GM21786 (cell line): ENCODE results near the gene RPUSD2.

Experiments used
- ATAC-seq: cut with Tn5 transposase; IDR thresholded peaks from one replicate; pipeline ENCODE4 v1.9.1; 2021; ENCODE audit not compliant: unreplicated experiment

The RPUSD2 gene, protein sequence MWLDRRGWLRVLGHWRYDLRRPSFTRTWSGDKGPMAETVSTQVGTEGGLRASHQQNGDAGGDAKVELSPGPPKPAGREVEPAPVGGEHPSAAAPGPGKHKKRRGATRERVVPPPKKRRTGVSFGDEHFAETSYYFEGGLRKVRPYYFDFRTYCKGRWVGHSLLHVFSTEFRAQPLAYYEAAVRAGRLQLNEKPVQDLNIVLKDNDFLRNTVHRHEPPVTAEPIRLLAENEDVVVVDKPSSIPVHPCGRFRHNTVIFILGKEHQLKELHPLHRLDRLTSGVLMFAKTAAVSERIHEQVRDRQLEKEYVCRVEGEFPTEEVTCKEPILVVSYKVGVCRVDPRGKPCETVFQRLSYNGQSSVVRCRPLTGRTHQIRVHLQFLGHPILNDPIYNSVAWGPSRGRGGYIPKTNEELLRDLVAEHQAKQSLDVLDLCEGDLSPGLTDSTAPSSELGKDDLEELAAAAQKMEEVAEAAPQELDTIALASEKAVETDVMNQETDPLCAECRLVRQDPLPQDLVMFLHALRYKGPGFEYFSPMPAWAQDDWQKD

DNA sequence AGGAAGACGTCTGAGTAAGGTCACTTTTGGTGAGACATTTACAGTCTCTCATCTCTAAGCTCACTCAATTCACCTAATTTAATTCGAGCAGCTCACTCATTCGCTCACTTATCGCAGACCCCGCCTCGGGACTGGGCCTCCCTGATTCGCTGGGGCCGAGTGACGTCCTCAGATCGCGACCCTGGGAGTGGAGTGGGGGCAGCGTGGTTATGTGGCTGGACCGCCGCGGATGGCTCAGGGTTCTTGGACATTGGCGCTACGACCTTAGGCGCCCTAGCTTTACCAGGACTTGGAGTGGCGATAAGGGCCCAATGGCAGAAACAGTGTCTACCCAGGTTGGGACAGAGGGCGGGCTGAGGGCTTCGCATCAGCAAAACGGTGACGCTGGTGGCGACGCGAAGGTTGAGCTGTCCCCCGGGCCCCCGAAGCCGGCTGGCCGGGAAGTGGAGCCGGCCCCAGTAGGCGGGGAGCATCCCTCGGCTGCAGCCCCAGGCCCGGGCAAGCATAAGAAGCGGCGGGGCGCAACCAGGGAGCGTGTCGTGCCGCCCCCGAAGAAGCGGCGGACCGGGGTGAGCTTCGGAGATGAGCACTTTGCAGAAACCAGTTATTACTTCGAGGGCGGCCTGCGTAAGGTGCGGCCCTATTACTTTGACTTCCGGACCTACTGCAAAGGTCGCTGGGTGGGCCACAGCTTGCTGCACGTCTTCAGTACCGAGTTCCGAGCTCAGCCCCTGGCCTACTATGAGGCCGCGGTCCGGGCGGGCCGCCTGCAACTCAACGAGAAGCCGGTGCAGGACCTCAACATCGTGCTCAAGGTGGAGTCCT is at the start of gene RPUSD2:
Gene RPUSD2, plus strand, starts transcription at position 171 of the 825 bp plus-strand sequence. Its CDS starts 39 bp downstream, at position 210.
- ATAC-seq, result peak; percentile 39

DNA sequence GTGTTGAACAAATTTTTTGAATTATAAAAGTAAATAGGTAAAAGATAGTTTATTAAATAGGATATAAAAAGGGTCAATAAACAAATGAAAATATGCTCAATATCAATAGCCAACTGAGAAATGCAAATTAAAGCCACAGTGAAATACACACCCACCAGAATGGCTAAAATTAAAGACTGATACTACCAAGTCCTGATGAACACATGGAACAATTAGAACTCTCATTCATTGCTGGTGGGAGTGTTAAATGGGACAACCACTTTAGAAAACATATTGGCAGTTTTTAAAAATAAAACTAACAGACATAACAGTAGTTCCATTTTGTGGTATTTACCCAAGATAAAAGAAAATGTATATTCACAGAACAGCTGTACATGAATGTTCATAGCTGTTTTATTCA is 45.5 kb upstream of the RPUSD2 start:
- ATAC-seq, result no peak

DNA sequence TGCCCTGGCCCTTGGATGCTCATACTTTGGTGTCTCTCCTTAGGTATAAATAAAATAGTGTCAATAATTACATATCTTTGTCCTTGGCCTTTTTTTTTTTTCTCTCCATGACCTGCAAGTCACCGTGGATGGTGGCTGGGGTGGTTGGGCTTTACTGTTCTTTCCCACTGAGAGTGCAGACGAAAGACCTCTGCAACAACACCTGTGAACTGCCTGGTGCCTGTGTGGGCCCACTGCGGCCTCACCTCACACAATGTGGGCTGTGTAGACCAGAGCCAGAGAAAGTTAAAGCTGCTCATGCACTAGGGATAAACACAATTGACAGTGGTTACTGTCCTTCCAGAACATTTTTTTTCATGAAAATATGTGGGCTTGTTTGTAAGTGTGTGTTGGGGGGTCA is 43.2 kb upstream of the RPUSD2 start:
- no peak for ATAC-seq

DNA sequence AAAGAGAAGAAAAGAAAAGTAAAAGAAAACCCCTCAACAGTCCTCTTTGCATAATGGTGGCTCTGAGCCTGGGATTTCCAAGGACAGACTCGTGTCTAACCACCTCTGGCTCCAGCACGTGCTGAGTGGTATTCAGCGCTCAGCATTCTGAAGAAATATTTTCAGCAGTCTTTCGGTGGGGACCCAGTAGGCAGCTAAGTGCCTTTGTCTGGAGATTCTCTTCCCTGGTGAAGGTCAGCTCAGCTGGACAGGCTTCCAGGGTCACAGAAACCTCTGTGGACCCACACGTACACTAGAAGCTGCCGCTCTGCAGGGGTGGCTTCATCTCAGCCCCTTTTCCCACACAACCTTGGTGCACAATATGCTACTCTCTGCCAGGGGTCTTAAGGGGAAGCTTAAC is 40.3 kb upstream of the RPUSD2 start:
- ATAC-seq, result no peak

DNA sequence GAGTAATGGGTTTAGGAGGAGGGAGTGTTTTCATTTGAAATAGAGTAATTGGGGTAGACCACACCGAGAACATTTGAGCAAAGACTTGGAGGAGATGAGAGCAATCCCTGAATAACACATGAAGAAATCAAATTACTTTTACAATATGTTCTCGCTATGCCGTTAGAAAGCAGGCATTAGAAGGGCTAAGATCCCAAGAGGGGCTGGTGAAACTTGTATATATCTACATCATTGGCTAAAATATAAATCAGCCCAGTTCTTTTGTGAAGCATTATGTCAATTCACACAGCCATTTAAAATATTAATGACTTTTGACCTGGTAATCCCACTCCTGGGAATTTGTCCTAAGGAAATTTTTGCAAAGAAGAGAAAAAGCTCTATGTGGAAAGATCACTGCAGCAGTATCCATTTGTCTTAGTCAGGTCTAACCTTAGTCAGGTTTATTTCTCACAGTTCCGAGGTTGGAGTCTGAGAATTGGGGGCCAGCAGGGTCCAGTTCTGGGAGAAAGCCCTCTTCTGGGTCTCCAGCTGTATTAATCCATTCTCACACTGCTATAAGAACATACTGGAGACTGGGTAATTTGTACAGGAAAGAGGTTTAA is 35.2 kb upstream of the RPUSD2 start:
- no peak for ATAC-seq

DNA sequence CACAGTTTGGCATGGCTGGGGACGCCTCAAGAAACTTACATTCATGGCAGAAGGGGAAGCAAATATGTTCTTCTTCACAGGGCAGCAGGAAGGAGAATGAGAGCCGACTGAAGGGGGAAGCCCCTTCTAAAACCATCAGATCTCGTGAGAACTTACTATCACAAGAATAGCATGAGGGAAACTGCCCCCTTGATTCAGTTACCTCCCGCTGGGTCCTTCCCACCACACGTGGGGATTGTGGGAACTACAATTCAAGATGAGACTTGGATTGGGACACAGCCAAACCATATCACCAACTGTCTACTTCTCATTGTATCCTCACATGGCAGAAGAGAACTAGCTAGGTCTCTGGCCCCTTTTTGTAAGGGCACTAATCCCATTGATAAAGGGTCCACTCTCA is 34.7 kb upstream of the RPUSD2 start:
- no peak for ATAC-seq

DNA sequence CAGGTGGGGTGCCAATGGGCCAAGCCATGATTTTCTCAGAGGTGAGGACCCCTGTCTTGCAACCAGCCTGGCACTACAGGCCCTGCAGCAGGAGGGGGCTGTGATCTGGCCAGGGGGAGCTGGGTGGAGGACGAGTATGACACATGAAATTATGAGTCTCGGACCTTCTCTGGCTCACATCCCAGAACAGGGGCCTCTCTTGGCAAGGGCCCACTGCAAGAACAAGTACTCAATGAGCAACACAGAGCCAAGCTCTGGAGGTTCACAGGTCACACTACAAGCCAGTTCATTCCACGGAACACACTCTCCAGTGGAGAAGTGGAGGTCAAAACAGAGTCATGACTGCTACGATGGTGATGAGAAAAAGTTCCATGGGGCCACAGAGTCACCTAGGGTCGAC is 32.6 kb upstream of the RPUSD2 start:
- no peak for ATAC-seq

DNA sequence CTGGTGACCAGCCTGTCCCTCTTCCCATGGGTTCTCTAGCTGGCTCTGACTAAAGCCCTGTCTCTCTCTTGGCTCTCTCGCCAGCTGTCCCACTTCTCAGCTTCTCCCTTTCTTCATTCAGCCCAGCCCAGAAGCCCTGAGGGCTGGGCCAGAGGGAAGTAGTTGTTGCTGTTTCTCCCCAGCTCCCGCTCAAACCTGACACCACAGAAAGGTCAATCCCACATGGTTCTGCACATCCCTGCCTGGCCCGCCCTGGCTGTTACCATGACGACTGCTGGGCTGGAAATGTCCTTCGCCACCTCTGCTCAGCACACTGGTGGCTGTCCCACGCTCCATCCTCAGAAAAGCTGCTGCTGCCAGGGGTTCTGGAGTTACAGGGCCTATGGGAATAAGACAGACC is 30.1 kb upstream of the RPUSD2 start:
- ATAC-seq, result no peak

DNA sequence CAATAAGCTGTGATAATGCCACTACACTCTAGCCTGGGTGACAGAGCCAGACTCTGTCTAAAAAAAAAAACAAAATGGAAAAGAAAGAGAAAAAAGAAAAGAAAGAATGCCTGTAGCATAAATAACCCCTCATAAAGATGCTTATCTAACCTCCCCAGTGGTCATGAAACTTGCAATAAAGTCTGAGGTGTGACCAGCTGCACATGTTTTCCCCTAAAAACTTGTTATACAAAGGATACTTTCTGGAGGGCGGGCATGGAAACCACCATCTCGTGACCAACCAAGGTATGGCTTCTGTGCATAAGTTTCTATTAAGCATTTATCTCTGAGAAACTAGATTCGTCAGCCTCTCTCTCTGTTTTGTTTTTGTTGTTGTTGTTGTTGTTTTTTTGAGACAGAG is 26.0 kb upstream of the RPUSD2 start:
- no peak for ATAC-seq

DNA sequence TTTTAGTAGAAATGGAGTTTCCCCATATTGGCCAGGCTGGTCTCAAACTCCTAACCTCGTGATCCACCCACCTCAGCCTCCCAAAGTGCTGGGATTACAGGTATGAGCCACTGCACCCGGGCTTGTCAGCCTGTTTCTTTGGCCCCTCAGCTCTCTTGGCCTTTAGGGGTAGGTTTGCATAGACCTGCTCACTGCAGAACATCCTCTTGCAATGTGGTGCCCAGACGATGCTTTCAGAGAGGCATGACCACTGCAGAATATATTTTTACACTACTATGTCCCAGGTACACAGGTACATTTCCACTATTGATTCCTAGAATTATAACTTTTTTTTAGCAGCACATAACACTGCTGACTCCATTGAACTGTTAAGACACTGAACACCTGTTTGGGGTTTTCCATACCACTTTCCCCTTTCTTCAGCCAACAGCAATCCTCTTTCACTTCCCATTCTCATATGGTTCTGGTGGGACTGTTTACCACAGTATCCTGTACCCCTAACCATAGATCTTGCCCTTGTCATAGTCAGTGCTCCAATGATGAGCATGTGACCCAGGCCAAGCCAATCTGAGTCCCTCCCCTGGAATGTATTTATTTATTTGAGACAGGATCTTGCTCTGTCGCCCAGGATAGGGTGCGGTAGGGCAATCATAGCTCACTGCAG is 25.3 kb upstream of the RPUSD2 start:
- peak; percentile 66 for ATAC-seq

DNA sequence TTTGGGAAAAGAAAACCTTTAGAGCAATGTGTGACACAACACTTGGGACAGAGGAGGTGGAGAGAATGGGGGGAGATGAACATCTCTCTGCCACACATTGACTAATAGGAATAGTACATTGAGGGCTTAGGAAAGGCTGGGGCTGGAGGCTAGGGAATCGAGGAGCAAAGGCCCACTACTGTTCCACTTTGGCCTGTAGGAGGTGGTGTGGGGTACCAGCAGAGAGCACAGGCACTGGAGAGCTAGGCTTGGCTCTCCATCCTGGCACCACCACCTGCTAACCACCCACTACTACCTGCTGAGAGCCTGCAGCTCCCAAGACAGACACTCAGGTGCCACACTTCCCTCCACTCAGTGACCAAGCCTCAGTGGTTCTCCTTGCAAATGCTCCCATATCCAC is 23.6 kb upstream of the RPUSD2 start:
- no peak for ATAC-seq

DNA sequence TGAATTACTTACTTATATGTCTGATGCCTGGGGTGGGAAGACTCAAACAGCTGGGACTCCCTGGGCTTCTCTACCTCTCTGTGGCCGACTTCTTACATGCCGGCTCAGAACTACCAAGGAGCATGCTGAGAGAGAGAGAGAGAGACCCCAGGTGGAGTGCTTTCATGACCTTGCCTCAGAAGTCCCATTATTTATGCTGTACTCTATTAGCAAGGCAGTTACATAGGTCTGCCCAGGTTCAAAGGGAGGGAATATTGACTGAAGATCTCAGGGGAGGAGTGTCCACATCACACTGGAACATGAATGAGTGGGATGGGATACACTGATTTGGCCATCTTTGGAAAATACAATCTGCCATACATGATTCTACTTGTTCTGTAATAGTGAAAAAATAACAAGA is 20.5 kb upstream of the RPUSD2 start:
- no peak for ATAC-seq

DNA sequence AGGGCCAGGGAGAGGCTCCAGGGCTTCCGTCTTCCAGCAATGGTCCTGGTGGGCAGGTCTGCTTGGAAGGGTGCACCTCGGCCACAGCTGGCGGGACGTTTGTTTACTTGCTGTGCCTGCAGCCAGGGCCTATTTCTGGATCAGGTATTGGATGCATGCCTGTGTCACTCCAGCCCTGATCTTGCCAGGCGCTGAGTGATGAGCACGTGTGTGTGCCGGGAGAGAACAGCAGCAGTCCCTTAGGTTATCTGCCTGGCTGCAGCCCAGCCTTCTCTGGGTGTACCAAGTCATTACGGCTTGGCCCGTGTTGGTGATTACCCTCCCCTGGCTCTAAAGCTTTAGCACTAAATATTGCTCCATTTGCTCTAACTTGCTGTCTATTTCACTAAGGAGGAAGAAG is 19.2 kb upstream of the RPUSD2 start:
- ATAC-seq, result peak; percentile 5

DNA sequence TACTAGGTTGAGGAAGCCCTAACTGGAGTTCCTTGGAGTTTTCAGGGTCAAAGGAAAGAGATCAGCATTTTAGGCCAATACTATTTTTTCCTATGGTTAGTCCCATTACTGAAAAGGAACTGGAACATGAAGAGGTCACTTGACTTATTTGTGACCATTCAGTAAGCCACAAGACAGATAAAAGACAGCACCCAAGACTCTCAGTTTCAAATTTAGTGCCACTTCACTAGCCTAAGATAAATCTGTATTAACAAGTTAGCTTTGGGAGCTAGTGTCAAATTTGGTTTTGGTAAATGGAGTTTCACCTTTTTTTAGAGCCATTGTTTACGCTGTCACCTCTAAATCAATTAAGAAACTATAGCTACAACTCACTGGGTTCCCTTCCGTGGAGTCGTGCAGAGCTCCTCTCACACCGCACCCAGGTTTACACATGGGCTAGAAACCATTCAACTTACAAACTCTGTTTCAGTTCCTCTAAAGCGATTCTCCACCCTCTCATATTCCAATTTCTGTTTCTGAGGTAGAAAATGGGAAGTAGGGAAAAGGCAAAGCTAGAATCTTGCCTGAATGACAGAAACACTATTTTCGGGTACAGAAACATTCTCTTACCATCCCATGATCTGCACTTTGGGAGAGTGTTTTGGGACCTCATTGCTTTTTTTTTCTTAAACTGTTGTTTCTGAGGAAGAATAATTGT is 18.6 kb upstream of the RPUSD2 start:
- peak; percentile 71 for ATAC-seq

DNA sequence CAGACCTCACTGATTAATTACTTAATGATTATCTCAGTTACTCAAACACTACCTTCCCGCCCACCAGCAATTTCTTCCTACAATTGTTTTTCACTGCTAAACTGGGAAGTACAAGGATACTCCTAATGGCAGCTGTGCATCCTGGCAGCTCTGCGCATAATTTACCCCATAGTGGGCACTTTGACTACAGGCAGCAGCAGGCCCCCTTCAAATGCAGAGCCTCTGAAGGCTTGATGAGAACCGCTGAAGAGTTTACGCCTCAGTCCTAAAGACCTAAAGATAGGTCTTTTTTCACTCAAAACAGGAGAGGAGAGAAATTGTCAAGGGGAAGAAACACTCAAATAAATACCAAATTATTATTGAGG is 15.0 kb upstream of the RPUSD2 start:
- ATAC-seq, result no peak

DNA sequence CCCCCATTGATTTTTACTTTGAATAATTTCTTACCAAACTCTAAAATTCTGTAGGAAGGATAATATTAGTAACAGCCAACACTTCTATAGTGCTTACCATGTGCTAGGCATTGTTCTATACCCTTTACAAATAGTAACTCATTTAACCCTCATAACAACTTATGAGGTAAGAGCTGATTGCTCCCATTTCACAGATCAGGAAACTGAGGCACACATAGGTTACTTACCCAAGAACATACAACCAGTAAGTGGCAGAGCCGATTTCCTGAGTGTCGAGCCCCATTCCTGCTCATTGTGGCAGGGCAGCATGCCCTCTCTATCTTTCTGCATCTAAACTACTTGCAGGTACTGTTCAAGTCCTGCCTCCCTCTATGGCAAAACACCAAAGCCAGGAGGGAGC is 13.2 kb upstream of the RPUSD2 start:
- ATAC-seq, result no peak

DNA sequence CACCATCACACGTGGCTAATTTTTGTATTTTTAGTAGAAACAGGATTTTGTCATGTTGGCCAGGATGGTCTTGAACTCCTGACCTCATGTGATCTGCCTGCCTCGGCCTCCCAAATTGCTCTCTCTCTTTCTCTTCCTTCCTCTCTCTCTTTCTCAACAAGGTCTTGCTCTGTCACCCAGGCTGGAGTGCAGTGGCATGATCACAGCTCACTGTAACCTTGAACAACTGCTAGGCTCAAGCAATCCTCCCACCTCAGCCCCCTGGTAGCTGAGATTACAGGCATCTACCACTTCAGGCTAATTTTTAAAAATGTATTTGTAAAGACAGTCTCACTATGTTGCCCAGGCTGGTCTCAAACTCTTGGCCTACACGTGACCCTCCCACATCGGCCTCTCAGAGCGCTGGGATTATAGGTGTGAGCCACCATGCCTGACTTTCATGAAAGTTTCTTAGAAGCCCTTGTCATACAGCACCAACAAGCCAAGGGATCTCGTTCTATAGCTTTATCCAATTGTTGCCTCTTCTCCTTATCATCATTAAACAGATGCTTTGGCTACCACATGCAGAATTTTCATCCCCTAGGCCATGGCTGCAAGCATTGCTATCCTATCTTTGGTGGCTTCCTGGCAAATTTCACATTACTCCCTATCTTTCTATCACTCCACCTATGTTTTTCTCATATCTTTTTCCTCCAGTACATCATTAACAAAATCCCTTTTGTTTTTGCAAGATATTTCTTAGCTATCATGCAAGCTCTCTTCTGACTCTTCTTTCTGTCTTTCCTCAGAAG is 10.0 kb upstream of the RPUSD2 start:
- ATAC-seq, result no peak

DNA sequence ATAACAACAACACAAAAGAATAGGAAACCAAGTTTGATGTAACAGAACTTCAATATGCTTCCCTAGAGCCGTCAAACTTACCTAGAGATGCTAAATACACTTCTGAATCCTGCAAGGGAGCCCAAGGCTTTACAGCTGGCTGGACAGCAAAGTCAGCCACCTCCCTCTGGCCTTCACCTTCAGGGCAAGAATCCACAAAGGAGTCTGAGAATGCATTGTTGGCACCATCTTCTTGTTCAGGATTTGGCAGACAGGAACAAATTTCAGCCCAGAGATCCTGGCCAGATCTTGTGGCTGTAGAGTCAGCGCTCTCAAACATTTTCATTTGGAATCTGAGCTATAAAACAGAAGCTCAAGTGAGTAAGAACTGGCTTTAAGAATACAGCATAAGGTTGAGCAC is 6.4 kb upstream of the RPUSD2 start:
- no peak for ATAC-seq

DNA sequence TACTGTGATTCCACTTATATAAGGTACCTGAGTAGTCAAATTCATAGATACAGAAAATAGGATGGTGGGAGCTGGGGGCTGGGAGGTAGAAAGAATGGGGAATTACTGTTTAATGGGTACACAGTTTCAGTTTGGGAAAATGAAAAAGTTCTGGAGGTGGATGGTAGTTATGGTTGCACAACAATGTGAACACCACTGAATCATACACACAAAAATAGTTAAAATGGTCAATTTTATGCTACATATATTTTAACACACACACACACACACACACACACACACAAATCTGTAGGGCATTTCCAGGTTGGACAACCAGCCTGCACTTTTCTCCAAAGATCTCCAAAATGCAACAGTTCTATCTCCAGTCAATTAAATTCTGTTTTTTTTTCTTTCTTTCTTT is 5.7 kb upstream of the RPUSD2 start:
- ATAC-seq, result no peak
